Lower leg skin (tissue), 3 donors: ENCODE measurements around the gene RHOA.

Experiments used
- POLR2A ChIP-seq, 2 donors: fragments of 450-650 bp; IDR thresholded peaks; one replicate each; pipeline ENCODE4 v1.6.1; 2016 to 2017; ENCODE audit warnings: antibody characterized with exemption in 2 of 2, mild to moderate bottlenecking in 1 of 2, moderate library complexity in 1 of 2
- TF ChIP-seq, protein P1 (sequence below), 3 donors: fragments of 450-650 bp; IDR thresholded peaks; one replicate each; pipeline ENCODE4 v1.5.1; 2016; ENCODE audit warnings: antibody characterized with exemption in 3 of 3, mild to moderate bottlenecking in 3 of 3, moderate library complexity in 2 of 3

DNA sequence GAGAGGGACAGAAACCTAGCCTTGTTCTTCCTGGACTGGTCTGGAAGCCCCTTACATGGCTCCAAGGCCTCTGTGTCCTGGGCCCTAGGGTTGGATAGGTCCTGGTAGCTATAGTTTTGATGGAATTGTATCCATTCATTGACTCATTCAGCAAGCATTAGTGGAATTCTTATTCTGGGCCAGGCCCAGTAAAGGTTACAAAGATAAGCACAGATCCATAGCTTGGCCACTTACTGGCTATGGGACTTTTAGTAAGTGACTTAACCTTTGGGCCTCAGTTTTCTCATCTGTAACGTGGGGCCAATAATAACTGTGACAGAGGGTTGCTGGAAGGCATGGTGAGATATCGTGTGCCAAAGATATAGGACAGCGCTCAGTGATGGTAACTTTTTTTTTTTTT is 44.7 kb upstream of the RHOA start:
- TF ChIP-seq, protein P1, sequence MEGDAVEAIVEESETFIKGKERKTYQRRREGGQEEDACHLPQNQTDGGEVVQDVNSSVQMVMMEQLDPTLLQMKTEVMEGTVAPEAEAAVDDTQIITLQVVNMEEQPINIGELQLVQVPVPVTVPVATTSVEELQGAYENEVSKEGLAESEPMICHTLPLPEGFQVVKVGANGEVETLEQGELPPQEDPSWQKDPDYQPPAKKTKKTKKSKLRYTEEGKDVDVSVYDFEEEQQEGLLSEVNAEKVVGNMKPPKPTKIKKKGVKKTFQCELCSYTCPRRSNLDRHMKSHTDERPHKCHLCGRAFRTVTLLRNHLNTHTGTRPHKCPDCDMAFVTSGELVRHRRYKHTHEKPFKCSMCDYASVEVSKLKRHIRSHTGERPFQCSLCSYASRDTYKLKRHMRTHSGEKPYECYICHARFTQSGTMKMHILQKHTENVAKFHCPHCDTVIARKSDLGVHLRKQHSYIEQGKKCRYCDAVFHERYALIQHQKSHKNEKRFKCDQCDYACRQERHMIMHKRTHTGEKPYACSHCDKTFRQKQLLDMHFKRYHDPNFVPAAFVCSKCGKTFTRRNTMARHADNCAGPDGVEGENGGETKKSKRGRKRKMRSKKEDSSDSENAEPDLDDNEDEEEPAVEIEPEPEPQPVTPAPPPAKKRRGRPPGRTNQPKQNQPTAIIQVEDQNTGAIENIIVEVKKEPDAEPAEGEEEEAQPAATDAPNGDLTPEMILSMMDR (IDR thresholded peaks at IDR 0.05): no peak
- TF ChIP-seq POLR2A (IDR thresholded peaks at IDR 0.05): no peak
